Measurements from ENCODE around the gene FER. TPM values are rescaled to one million over a fixed set of nuclear protein-coding genes. Genes with fewer than 3 reads are reported as not detected.

FER gene
- polyA plus RNA-seq, 1 donor from 2014 or later = 8.5 TPM

DNA sequence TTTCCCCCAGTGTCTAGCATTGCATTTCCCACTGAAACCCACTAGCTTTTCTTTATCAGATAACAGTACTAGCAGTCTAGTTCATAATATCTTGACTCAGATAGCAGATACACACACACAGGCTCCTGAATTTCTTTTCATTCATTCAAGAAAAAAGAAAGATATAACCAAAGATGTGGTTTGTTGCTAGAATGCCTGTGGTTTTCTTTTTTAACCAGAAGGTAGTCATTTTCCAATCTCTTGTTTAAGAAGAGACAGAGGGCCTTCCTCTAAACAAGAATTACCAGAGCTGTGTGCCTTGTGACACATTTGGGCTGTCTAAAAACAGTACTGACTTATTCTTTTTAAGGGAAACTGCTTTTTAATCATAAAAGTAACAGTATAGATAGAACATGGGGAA lies 494.8 kb downstream of the FER start:
- H4K20me1 ChIP-seq (ENCODE audit: insufficient read depth) = no peaks in the 10 kb centered on the region
- H3F3A ChIP-seq (ENCODE audit: insufficient read depth, low read length, poor library complexity, severe bottlenecking) = no peaks in the 10 kb centered on the region
- TF ChIP-seq MXI1 (conservative IDR thresholded peaks at IDR 0.05; ENCODE audit: poor library complexity, severe bottlenecking) (no peak), EZH2 (IDR thresholded peaks at IDR 0.05; ENCODE audit: borderline replicate concordance, insufficient read depth, low read length, poor library complexity, severe bottlenecking) (no peak), RAD21 (conservative IDR thresholded peaks at IDR 0.05) (no peak), EP300 (conservative IDR thresholded peaks at IDR 0.05; ENCODE audit: poor library complexity, severe bottlenecking) (no peak), SMC3 (conservative IDR thresholded peaks at IDR 0.05; ENCODE audit: poor library complexity) (no peak), TAF1 (IDR thresholded peaks at IDR 0.05; ENCODE audit: low read depth) (no peak), POLR2AphosphoS5 (IDR thresholded peaks at IDR 0.05) (no peak)
- TF ChIP-seq, protein P1, sequence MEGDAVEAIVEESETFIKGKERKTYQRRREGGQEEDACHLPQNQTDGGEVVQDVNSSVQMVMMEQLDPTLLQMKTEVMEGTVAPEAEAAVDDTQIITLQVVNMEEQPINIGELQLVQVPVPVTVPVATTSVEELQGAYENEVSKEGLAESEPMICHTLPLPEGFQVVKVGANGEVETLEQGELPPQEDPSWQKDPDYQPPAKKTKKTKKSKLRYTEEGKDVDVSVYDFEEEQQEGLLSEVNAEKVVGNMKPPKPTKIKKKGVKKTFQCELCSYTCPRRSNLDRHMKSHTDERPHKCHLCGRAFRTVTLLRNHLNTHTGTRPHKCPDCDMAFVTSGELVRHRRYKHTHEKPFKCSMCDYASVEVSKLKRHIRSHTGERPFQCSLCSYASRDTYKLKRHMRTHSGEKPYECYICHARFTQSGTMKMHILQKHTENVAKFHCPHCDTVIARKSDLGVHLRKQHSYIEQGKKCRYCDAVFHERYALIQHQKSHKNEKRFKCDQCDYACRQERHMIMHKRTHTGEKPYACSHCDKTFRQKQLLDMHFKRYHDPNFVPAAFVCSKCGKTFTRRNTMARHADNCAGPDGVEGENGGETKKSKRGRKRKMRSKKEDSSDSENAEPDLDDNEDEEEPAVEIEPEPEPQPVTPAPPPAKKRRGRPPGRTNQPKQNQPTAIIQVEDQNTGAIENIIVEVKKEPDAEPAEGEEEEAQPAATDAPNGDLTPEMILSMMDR (IDR thresholded peaks at IDR 0.05; ENCODE audit: poor library complexity, severe bottlenecking) = no peak
- TF ChIP-seq, protein P2, sequence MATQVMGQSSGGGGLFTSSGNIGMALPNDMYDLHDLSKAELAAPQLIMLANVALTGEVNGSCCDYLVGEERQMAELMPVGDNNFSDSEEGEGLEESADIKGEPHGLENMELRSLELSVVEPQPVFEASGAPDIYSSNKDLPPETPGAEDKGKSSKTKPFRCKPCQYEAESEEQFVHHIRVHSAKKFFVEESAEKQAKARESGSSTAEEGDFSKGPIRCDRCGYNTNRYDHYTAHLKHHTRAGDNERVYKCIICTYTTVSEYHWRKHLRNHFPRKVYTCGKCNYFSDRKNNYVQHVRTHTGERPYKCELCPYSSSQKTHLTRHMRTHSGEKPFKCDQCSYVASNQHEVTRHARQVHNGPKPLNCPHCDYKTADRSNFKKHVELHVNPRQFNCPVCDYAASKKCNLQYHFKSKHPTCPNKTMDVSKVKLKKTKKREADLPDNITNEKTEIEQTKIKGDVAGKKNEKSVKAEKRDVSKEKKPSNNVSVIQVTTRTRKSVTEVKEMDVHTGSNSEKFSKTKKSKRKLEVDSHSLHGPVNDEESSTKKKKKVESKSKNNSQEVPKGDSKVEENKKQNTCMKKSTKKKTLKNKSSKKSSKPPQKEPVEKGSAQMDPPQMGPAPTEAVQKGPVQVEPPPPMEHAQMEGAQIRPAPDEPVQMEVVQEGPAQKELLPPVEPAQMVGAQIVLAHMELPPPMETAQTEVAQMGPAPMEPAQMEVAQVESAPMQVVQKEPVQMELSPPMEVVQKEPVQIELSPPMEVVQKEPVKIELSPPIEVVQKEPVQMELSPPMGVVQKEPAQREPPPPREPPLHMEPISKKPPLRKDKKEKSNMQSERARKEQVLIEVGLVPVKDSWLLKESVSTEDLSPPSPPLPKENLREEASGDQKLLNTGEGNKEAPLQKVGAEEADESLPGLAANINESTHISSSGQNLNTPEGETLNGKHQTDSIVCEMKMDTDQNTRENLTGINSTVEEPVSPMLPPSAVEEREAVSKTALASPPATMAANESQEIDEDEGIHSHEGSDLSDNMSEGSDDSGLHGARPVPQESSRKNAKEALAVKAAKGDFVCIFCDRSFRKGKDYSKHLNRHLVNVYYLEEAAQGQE (IDR thresholded peaks at IDR 0.05; ENCODE audit: borderline replicate concordance) = no peak
- peaks cover 5% of the 10 kb centered on the region for H3K9me3 ChIP-seq (ENCODE audit: low read length)
- H3K4me2 ChIP-seq (ENCODE audit: low read length) = no peak overlapping the region
- H3K4me3 ChIP-seq (ENCODE audit: low read length) = no peak overlapping the region
- H3K79me2 ChIP-seq (replicated peaks; ENCODE audit: insufficient read depth, low read length) = no peaks in the 10 kb centered on the region
- H3K9ac ChIP-seq (ENCODE audit: low read length) = no peak overlapping the region
- no peak overlapping the region for H2AFZ ChIP-seq (ENCODE audit: low read depth, low read length)
- H3K9me2 ChIP-seq (ENCODE audit: insufficient read depth, low read length) = no peaks in the 10 kb centered on the region
- no peak overlapping the region for H3K27ac ChIP-seq (ENCODE audit: low read length)
- no peaks in the 10 kb centered on the region for H3K36me3 ChIP-seq (ENCODE audit: insufficient read depth, low read length)
- no peaks in the 10 kb centered on the region for H3K27me3 ChIP-seq (ENCODE audit: insufficient read depth, low read depth, low read length)

DNA sequence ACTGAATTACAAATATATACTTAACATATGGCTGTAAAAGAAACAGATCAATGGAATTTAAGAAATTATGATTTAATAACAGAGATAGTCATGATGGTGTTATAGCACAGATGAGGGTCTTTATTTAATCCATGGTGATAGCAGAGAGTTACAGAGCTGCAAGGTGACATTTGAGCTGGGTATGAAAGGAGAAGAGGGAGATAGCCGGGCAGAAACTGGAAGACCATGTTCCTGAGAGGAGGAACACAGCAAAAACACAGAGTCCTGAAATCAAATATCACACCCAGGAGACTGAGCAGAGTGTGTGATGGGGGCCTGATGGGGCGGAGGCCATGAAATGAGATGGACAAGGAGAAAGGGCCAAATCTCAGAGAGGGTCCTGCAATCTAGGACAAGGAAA lies 498.7 kb downstream of the FER start:
- Histone ChIP-seq H3K27me3 (ENCODE audit: insufficient read depth, low read depth, low read length) (no peaks in the 10 kb centered on the region), H3F3A (ENCODE audit: insufficient read depth, low read length, poor library complexity, severe bottlenecking) (no peaks in the 10 kb centered on the region), H3K4me2 (ENCODE audit: low read length) (no peak overlapping the region), H3K9me3 (ENCODE audit: low read length) (peaks cover 5% of the 10 kb centered on the region), H3K4me3 (ENCODE audit: low read length) (no peak overlapping the region), H4K20me1 (ENCODE audit: insufficient read depth) (no peaks in the 10 kb centered on the region), H3K36me3 (ENCODE audit: insufficient read depth, low read length) (no peaks in the 10 kb centered on the region), H3K9ac (ENCODE audit: low read length) (no peak overlapping the region), H2AFZ (ENCODE audit: low read depth, low read length) (no peak overlapping the region), H3K27ac (ENCODE audit: low read length) (no peak overlapping the region), H3K79me2 (replicated peaks; ENCODE audit: insufficient read depth, low read length) (no peaks in the 10 kb centered on the region), H3K9me2 (ENCODE audit: insufficient read depth, low read length) (no peaks in the 10 kb centered on the region)
- TF ChIP-seq EZH2 (IDR thresholded peaks at IDR 0.05; ENCODE audit: borderline replicate concordance, insufficient read depth, low read length, poor library complexity, severe bottlenecking) (no peak), TAF1 (IDR thresholded peaks at IDR 0.05; ENCODE audit: low read depth) (no peak), MXI1 (conservative IDR thresholded peaks at IDR 0.05; ENCODE audit: poor library complexity, severe bottlenecking) (no peak)

Small RNAs within 50 kb of the gene (small RNA-seq; reads per million reads assigned to genes)
- 0 reads per million in 3 experiments for gene AC109481.1
- 0 to 1.2 (median 0) reads per million in 3 experiments for gene RF00019
- gene RNU6-47P = 0.23 to 8.7 (median 0.42) reads per million in 3 experiments
